GM19438 (cell line): Measurements from ENCODE around the gene STARD8.

Experiments
- ATAC-seq: cut with Tn5 transposase; IDR thresholded peaks from one replicate; pipeline ENCODE4 v1.9.1; 2021; ENCODE audit warnings: low read depth; ENCODE audit not compliant: unreplicated experiment

STARD8 gene

GRCh38 chrX:68658530-68658929, 11.1 kb downstream of the STARD8 start:
- no peak for ATAC-seq

- no peak for ATAC-seq
Measured at GRCh38 chrX:68659385-68659784, 11.9 kb downstream of the STARD8 start.

- no peak for ATAC-seq
Measured at GRCh38 chrX:68659786-68660185, 12.3 kb downstream of the STARD8 start.

GRCh38 chrX:68660746-68661145, 13.3 kb downstream of the STARD8 start:
- ATAC-seq: no peak

GRCh38 chrX:68665502-68665901, 18.0 kb downstream of the STARD8 start:
- no peak for ATAC-seq

- no peak for ATAC-seq
Measured at GRCh38 chrX:68666580-68666979, 19.1 kb downstream of the STARD8 start.

GRCh38 chrX:68669094-68669860, 21.8 kb downstream of the STARD8 start:
- no peak for ATAC-seq

- no peak for ATAC-seq
Measured at GRCh38 chrX:68669871-68670270, 22.4 kb downstream of the STARD8 start.

- no peak for ATAC-seq
Measured at GRCh38 chrX:68671221-68671620, 23.8 kb downstream of the STARD8 start.

- ATAC-seq: no peak
Measured at GRCh38 chrX:68672581-68673318, 25.3 kb downstream of the STARD8 start.

GRCh38 chrX:68675571-68675970, 28.1 kb downstream of the STARD8 start:
- ATAC-seq: no peak

- ATAC-seq: no peak
Measured at GRCh38 chrX:68676335-68676734, 28.9 kb downstream of the STARD8 start.

GRCh38 chrX:68677998-68678397, 30.5 kb downstream of the STARD8 start:
- no peak for ATAC-seq

- no peak for ATAC-seq
Measured at GRCh38 chrX:68681443-68681941, 34.0 kb downstream of the STARD8 start.

GRCh38 chrX:68682790-68683189, 35.3 kb downstream of the STARD8 start:
- ATAC-seq: no peak

GRCh38 chrX:68683580-68683979, 36.1 kb downstream of the STARD8 start:
- ATAC-seq: no peak

- no peak for ATAC-seq
Measured at GRCh38 chrX:68684291-68684918, 36.9 kb downstream of the STARD8 start.

- no peak for ATAC-seq
Measured at GRCh38 chrX:68684919-68685304, 37.4 kb downstream of the STARD8 start.

GRCh38 chrX:68685685-68686084, 38.2 kb downstream of the STARD8 start:
- ATAC-seq: no peak

- no peak for ATAC-seq
Measured at GRCh38 chrX:68686097-68686977, 38.9 kb downstream of the STARD8 start.
